Heart left ventricle (tissue), 16 donors: ENCODE results near the gene RAB4B. TPM values are rescaled to one million over a fixed set of nuclear protein-coding genes. Genes with fewer than 3 reads are reported as not detected.
"Not testable (repeated sequence)": the region's sequence is repeated elsewhere in the genome, so short reads cannot be mapped to it uniquely, and the experiment has no call there.

Experiments
- ATAC-seq, 4 donors: fragments of 200-7000 bp; cut with Tn5 transposase; one replicate each; pipeline ENCODE4 v1.9.1; 2020 to 2022; ENCODE audit warnings: moderate library complexity in 4 of 4, mild to moderate bottlenecking in 3 of 4, moderate number of reproducible peaks in 1 of 4
- DNase-seq, 5 donors: peaks; one replicate each; pipeline ENCODE4 v3.0.0-alpha.2; 2020
- H3K27ac ChIP-seq, 12 donors: fragments of 200-600 bp; sonication (generic) in 4 of 12; one replicate each; pipeline versions ENCODE4 v1.5.0 to v1.8.0; 2016 to 2022; ENCODE audit warnings: mild to moderate bottlenecking in 2 of 12
- H3K27me3 ChIP-seq, 9 donors: fragments of 200-600 bp; sonication (generic) in 2 of 9; one replicate each; pipeline versions ENCODE4 v1.5.1 to v1.8.0; 2016 to 2022; ENCODE audit warnings: mild to moderate bottlenecking in 3 of 9
- H3K36me3 ChIP-seq, 9 donors: fragments of 200-600 bp; sonication (generic) in 2 of 9; one replicate each; pipeline versions ENCODE4 v1.5.0 to v1.8.0; 2018 to 2022; ENCODE audit warnings: mild to moderate bottlenecking in 2 of 9
- H3K4me1 ChIP-seq, 12 donors: fragments of 200-600 bp; sonication (generic) in 4 of 12; one replicate each; pipeline versions ENCODE4 v1.5.0 to v1.8.0; 2016 to 2022; ENCODE audit warnings: mild to moderate bottlenecking in 3 of 12
- H3K4me3 ChIP-seq, 12 donors: fragments of 200-600 bp; sonication (generic) in 4 of 12; one replicate each; pipeline versions ENCODE4 v1.5.0 to v1.8.0; 2017 to 2022; ENCODE audit warnings: mild to moderate bottlenecking in 9 of 12, moderate library complexity in 4 of 12
- H3K9me3 ChIP-seq, 12 donors: fragments of 200-600 bp; sonication (generic) in 4 of 12; one replicate each; pipeline versions ENCODE4 v1.5.0 to v1.8.0; 2016 to 2022; ENCODE audit warnings: mild to moderate bottlenecking in 1 of 12
- CTCF ChIP-seq, 12 donors: fragments of 200-600 bp; sonication (generic) in 4 of 12; IDR thresholded peaks; one replicate each; pipeline versions ENCODE4 v1.5.0 to v1.8.0; 2018 to 2022; ENCODE audit warnings: antibody characterized with exemption in 12 of 12, mild to moderate bottlenecking in 5 of 12
- POLR2A ChIP-seq, 2 donors: fragments of 450-650 bp; IDR thresholded peaks; one replicate each; pipeline ENCODE4 v1.6.1; 2017; ENCODE audit warnings: antibody characterized with exemption in 2 of 2, mild to moderate bottlenecking in 2 of 2, moderate library complexity in 2 of 2
- WGBS, 4 donors: extraction: QIAGEN DNeasy Blood & Tissue Kit in 2 of 4; methylation state at CpG; one replicate each; pipeline versions ENCODE4 v1.1.5 to v1.1.7; 2013 to 2018; 5-methylcytosine and 5-hydroxymethylcytosine counted together
- intact Hi-C, 10 donors: fragments of 100-400 bp; cut with DNase I; formaldehyde crosslinking; loops; one replicate each; pipeline versions ENCODE4 v1.11.1 to v1.14.2; 2022
- polyA plus RNA-seq, 2 donors: library from polyadenylated mRNA; stranded (reverse); fragments of 200-250 nt; gene quantifications; one replicate each; pipeline ENCODE4 v1.2.3, GENCODE V29; 2013
- total RNA-seq, 9 donors: library from RNA; depleted of rRNA in 2 of 9; stranded (reverse); fragments of >200 nt in 2 of 9; fragmentation: NEBNext Ultra II Directional in 3 of 9; extraction: Animal tissue kit (Norgen Biotek cat#: 25700) in 3 of 9; gene quantifications; one replicate each; pipeline versions ENCODE4 v1.1.0 to v1.2.4, GENCODE V29; 2016 to 2023
- donor health status: ischemic (EF 13 %, LVEDD 7.1; RV severe dilation, severe dysfunction).
- donor health status: healthy with polysubstance abuse.
- donor health status: DM: no; HTN: yes; CAD: no.
- donor health status: DM: no; HTN: no; CAD: no.
- donor health status: ischemic (EF 25% LVEDD 6.9; RV normal size, moderate dysfunction).
- donor health status: ischemic (EF 25% LVEDD 5.7; RV mildly dilated, moderate dysfunction).
- donor health status: healthy.
- donor health status: DM: yes; HTN: yes; CAD: no.
- donor health status: ischemic (EF 35%, LVEDD 5.7; RV mildly dilated, moderate dysfunction).
- donor health status: nonischemic (EF 11% LVEDD 7.7; RV severe dilation, severe dysfunction).
- donor health status: DM: yes; HTN: yes; CAD: no.
- donor health status: PGD.
- donor health status: ischemic (EF 29% LVEDD 5.4; RV normal size, mild dysfunction).
- donor health status: nonischemic (EF 23%, LVEDD 6.1; RV moderate dilation, normal function).

RAB4B gene
- total and polyA plus RNA-seq, 11 donors, result 12.3 to 50.1 (median 17.2) TPM

DNA sequence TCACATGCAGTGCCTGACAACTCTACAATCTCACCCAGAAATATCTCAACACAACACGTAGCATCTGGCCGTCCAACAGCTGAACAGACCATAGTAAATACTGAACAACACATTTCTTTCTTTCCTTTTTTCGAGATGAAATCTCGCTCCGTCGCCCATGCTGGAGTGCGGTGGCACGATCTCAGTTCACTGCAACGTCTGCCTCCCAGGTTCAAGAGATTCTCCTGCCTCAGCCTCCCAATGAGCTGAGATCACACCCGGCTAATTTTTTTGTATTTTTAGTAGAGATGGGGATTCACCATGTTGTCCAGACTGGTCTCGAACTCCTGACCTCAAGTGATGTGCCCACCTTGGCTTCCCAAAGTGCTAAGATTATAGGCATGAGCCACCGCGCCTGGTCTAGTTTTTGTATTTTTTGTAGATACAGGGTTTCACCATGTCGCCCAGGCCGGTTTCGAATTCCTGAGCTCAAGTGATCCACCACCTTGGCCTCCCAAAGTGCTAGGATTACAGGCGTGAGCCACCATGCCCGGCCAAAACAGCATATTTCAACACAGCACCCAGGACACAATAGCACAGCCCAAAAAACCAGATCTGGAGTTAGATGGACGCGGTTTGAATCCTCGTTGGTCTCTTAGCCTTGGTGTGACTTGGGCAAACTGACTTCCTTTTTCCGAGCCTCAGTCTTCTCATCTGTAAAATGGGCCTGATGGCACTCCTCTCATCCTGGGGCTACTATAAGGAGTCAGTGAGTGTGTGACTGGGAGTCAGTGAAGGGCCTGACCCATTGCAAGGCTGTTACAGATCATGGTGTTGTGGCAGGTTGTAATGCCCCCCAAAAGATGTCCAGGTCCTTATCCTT, 49.6 kb downstream of the RAB4B start:
- ATAC-seq (no peak), DNase-seq (no peak)
- Histone ChIP-seq H3K27me3 (no peaks in the 10 kb centered on the region), H3K36me3 (peaks cover 0 to 16% (median 7%) of the 10 kb centered on the region in 9 donors), H3K27ac (no peak overlapping the region), H3K4me1 (peaks cover 0 to 18% (median 6%) of the 10 kb centered on the region in 12 donors), H3K4me3 (no peak overlapping the region), H3K9me3 (no peaks in the 10 kb centered on the region)
- 93 to 97% (median 96%) methylated on average over 22 of the region's 22 CpGs for WGBS, 4 donors
- intact Hi-C loops, result no loop called here
- TF ChIP-seq POLR2A (IDR thresholded peaks at IDR 0.05), result no peak
- no peak for TF ChIP-seq CTCF (IDR thresholded peaks at IDR 0.05)

DNA sequence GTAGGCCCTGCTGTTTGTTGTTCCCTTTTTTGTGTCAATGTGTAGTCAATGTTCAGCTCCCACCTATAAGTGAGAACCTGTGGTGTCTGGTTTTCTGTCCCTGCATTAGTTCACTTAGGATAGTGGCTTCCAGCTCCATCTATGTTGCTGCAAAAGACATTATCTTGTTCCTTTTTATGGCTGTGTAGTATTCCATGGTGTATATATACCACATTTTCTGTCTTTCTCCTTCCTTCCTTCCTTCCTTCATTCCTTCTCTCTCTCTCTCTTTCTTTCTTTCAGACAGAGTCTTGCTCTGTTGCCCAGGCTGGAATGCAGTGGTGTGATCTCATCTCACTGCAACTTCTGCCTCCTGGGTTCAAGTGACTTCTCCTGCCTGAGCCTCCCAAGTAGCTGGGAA, 51.2 kb downstream of the RAB4B start:
- H3K4me3 ChIP-seq, result no peak overlapping the region
- peaks cover 0 to 4% (median 0%) of the 10 kb centered on the region in 12 donors for H3K4me1 ChIP-seq
- no peak overlapping the region for H3K27ac ChIP-seq
- no peaks in the 10 kb centered on the region for H3K9me3 ChIP-seq
- no peaks in the 10 kb centered on the region for H3K27me3 ChIP-seq
- intact Hi-C loops, result no loop called here
- H3K36me3 ChIP-seq, result peaks cover 0 to 16% (median 7%) of the 10 kb centered on the region in 9 donors
- ATAC-seq (no peak), DNase-seq (no peak)
- no peak for TF ChIP-seq CTCF (IDR thresholded peaks at IDR 0.05)
- no peak for TF ChIP-seq POLR2A (IDR thresholded peaks at IDR 0.05)

GRCh38 chr19:40830741-40831140, 52.7 kb downstream of the RAB4B start:
- H3K9me3 ChIP-seq, H3K27ac ChIP-seq, DNase-seq, H3K4me1 ChIP-seq, ATAC-seq, H3K27me3 ChIP-seq, intact Hi-C loops, H3K4me3 ChIP-seq: not testable (repeated sequence)
- WGBS, 4 donors, result 96 to 98% (median 97%) methylated on average over 16 of the region's 16 CpGs
- peaks cover 0 to 16% (median 7%) of the 10 kb centered on the region in 9 donors for H3K36me3 ChIP-seq

- no peak overlapping the region for H3K4me3 ChIP-seq
- TF ChIP-seq CTCF (IDR thresholded peaks at IDR 0.05), result no peak
- TF ChIP-seq POLR2A (IDR thresholded peaks at IDR 0.05), result no peak
- H3K9me3 ChIP-seq, result no peaks in the 10 kb centered on the region
- peaks cover 0 to 15% (median 7%) of the 10 kb centered on the region in 9 donors for H3K36me3 ChIP-seq
- no peaks in the 10 kb centered on the region for H3K4me1 ChIP-seq
- no peak for ATAC-seq
- 87 to 90% (median 89%) methylated on average over 7 of the region's 7 CpGs for WGBS, 4 donors
- H3K27ac ChIP-seq, result peak overlapping the region in 1 of 12 donors; percentile 24
- no peaks in the 10 kb centered on the region for H3K27me3 ChIP-seq
- intact Hi-C loops, result no loop called here
- DNase-seq, result no peak
Observed at GRCh38 chr19:40831502-40832430, 53.7 kb downstream of the RAB4B start.

GRCh38 chr19:40832431-40832790, 54.4 kb downstream of the RAB4B start:
- ATAC-seq, intact Hi-C loops: not testable (repeated sequence)

DNA sequence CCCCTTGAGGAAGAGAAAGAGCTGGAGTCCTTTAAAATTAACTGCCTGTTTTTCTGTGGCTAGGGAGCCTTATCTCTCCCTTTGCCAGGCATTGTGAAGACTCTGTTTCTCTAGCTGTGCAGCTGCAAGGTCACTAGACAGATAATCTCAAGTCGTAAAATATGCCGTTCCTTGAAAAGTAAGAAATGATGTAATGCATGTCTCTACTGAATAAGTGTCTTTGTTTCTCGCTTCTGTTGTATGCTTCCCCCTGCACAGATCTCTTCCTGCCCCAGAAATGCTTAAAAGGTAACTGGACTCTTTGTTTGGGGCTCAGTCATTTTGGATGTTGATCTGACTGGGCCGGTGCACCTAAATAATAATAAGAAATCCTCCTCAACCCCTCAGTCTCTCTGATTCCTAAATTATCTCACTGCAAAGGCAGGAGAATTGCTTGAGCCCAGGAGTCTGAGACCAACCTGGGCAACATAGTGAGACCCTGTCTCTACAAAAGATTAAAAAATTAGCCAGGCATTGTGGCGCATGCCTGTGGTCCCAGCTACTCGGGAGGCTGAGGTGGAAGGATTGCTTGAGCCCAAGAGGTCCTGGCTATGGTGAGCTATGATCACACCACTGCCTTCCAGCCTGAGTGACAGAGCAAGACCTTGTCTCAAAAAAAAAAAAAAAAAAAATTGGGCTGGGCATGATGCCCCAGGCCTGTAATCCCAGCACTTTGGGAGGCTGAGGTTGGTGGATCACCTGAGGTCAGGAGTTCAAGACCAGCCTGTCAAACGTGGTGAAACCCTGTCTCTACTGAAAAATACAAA, 55.9 kb downstream of the RAB4B start:
- H3K4me3 ChIP-seq, H3K9me3 ChIP-seq, ATAC-seq, H3K27me3 ChIP-seq, H3K27ac ChIP-seq, intact Hi-C loops, H3K36me3 ChIP-seq, H3K4me1 ChIP-seq, DNase-seq: not testable (repeated sequence)
- 45 to 63% (median 58%) methylated on average over 7 of the region's 7 CpGs for WGBS, 4 donors

More at GRCh38 chr19:40832431-40832790, 54.4 kb downstream of the RAB4B start:
- H3K27me3 ChIP-seq, H3K4me1 ChIP-seq, H3K9me3 ChIP-seq, H3K4me3 ChIP-seq, DNase-seq, H3K36me3 ChIP-seq, H3K27ac ChIP-seq: not testable (repeated sequence)
- WGBS, 4 donors, result 76 to 83% (median 79%) methylated on average over 4 of the region's 4 CpGs
